ENCODE measurements around the gene VGF.

- TF ChIP-seq EZH2 (IDR thresholded peaks at IDR 0.05; ENCODE audit: borderline replicate concordance, low read length) (no peak), CTCF (conservative IDR thresholded peaks at IDR 0.05 in 1 of 2, IDR thresholded peaks at IDR 0.05 in 1 of 2; ENCODE audit: extremely low read depth in 1 of 2, insufficient read depth in 1 of 2, low read depth in 1 of 2, low read length in 2 of 2) (no peak)
These were observed 6.1 kb upstream of the VGF start for GRCh38 chr7:101171442-101171837.
